Measurements from ENCODE around the gene DCDC2.

Gene DCDC2

GRCh38 chr6:24183584-24183983 is 174.3 kb downstream of the DCDC2 start:
- no peak for DNase-seq (ENCODE audit: extremely low read depth, low read depth)
- TF ChIP-seq, protein P1, sequence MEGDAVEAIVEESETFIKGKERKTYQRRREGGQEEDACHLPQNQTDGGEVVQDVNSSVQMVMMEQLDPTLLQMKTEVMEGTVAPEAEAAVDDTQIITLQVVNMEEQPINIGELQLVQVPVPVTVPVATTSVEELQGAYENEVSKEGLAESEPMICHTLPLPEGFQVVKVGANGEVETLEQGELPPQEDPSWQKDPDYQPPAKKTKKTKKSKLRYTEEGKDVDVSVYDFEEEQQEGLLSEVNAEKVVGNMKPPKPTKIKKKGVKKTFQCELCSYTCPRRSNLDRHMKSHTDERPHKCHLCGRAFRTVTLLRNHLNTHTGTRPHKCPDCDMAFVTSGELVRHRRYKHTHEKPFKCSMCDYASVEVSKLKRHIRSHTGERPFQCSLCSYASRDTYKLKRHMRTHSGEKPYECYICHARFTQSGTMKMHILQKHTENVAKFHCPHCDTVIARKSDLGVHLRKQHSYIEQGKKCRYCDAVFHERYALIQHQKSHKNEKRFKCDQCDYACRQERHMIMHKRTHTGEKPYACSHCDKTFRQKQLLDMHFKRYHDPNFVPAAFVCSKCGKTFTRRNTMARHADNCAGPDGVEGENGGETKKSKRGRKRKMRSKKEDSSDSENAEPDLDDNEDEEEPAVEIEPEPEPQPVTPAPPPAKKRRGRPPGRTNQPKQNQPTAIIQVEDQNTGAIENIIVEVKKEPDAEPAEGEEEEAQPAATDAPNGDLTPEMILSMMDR (IDR thresholded peaks at IDR 0.05; ENCODE audit: low read depth, low read length), result no peak

DNA sequence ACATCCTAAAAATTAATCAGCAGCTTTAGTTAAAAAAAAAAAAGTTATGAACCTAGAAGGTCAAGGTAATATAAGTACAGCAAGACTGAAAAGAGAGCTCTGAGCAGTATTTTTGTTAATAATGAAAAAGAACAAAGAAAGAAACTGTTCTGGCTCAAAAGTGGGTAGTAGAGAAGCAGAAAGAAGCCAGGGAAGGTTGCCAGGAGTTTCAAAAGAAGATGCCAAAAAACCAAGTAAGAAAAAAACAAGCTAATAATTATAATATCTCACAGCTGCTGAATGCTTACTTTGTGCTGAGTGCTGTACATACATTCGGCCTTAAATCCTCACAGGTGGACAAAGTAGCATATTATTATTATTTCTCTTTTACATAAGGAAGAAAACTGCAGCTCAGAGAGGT is 200.0 kb downstream of the DCDC2 start:
- no peak for DNase-seq (ENCODE audit: extremely low read depth, low read depth)
- TF ChIP-seq, protein P1 (IDR thresholded peaks at IDR 0.05; ENCODE audit: low read depth, low read length), result no peak

- no peak for DNase-seq (ENCODE audit: extremely low read depth, low read depth)
- TF ChIP-seq, protein P1 (IDR thresholded peaks at IDR 0.05; ENCODE audit: low read depth, low read length), result no peak
Observed at GRCh38 chr6:24154121-24154520, 203.7 kb downstream of the DCDC2 start.

- TF ChIP-seq, protein P1 (IDR thresholded peaks at IDR 0.05; ENCODE audit: low read depth, low read length), result no peak
- no peak for DNase-seq (ENCODE audit: extremely low read depth, low read depth)
Observed at GRCh38 chr6:24152014-24152413, 205.8 kb downstream of the DCDC2 start.

- DNase-seq (ENCODE audit: extremely low read depth, low read depth), result no peak
- TF ChIP-seq, protein P1 (IDR thresholded peaks at IDR 0.05; ENCODE audit: low read depth, low read length), result no peak
Observed at GRCh38 chr6:24149836-24150235, 208.0 kb downstream of the DCDC2 start.

GRCh38 chr6:24149296-24149695 is 208.6 kb downstream of the DCDC2 start:
- TF ChIP-seq, protein P1 (IDR thresholded peaks at IDR 0.05; ENCODE audit: low read depth, low read length), result no peak
- no peak for DNase-seq (ENCODE audit: extremely low read depth, low read depth)

GRCh38 chr6:24148684-24149083 is 209.2 kb downstream of the DCDC2 start:
- DNase-seq (ENCODE audit: extremely low read depth, low read depth), result no peak
- TF ChIP-seq, protein P1 (IDR thresholded peaks at IDR 0.05; ENCODE audit: low read depth, low read length), result no peak
